Measurements from ENCODE around the gene WHAMM. TPM values are rescaled to one million over a fixed set of nuclear protein-coding genes. Genes with fewer than 3 reads are reported as not detected.

The WHAMM gene
- total and polyA plus RNA-seq, 7 donors, result 9.9 to 30.8 (median 19.4) TPM

DNA sequence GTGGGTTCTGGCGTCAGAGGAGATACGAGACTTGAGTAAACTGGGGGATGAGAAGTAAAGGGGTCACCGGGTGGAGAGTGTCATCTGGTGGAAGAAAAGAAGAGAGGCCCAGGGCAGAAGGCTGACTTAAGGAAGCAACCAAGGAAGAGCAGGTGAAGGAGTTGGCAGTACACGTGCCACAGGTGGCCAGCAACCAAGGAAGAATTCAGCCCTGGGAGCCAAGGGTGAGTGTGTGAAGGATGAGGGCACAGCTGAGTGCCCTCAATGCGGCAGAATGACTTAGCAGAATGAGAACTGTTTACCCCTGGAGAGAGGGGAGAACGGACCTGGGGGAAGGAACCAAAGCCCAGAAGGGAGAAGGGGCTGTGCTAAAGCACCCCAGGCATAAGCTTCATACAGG is 71.3 kb downstream of the WHAMM start:
- no peak for TF ChIP-seq CTCF (IDR thresholded peaks at IDR 0.05)
- Histone ChIP-seq H3K27ac (peak overlapping the region; percentile 68), H3K9me3 (no peaks in the 10 kb centered on the region), H3K4me1 (peaks cover 19% of the 10 kb centered on the region), H3K36me3 (ENCODE audit: insufficient read depth in 1 of 2, low read depth in 1 of 2) (no peaks in the 10 kb centered on the region), H3K27me3 (ENCODE audit: insufficient read depth in 3 of 3, low read length in 2 of 3) (no peaks in the 10 kb centered on the region), H3K4me3 (no peak overlapping the region)
- DNase-seq (no peak), ATAC-seq (peak; percentile 14 to 33 (median 22))
- 58% methylated on average over 6 of the region's 6 CpGs for WGBS, 3 donors
- intact Hi-C loops (cut with DNase I), result no loop called here

DNA sequence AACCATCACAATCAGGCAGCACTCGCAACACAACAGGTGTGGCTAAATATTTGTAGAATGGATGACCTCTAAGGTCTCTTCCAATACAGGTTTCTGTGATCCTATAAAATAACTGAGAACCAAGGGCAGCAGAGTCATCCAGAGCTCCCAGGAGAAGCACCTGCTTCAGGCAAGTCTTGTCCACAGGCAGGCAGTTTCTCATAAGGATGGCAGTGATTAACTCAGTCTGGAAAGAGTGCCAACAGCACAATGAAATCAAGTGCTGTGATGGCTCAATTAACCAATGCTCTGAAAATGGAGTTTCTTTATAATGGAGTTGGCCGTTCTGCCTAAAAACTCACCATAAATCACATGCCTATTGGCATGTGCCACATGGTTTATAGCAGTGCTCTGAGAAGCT is 72.3 kb downstream of the WHAMM start:
- intact Hi-C loops (cut with DNase I), result no loop called here
- no peak for TF ChIP-seq CTCF (IDR thresholded peaks at IDR 0.05)
- Histone ChIP-seq H3K36me3 (ENCODE audit: insufficient read depth in 1 of 2, low read depth in 1 of 2) (no peaks in the 10 kb centered on the region), H3K4me3 (no peak overlapping the region), H3K27me3 (ENCODE audit: insufficient read depth in 3 of 3, low read length in 2 of 3) (no peaks in the 10 kb centered on the region), H3K9me3 (no peaks in the 10 kb centered on the region), H3K27ac (peak overlapping the region; percentile 68), H3K4me1 (peaks cover 19% of the 10 kb centered on the region)
- WGBS, 3 donors, result 45 to 87% (median 61%) methylated on average over 2 of the region's 2 CpGs
- DNase-seq, result no peak
- ATAC-seq, result peak; percentile 35 to 65 (median 56)

DNA sequence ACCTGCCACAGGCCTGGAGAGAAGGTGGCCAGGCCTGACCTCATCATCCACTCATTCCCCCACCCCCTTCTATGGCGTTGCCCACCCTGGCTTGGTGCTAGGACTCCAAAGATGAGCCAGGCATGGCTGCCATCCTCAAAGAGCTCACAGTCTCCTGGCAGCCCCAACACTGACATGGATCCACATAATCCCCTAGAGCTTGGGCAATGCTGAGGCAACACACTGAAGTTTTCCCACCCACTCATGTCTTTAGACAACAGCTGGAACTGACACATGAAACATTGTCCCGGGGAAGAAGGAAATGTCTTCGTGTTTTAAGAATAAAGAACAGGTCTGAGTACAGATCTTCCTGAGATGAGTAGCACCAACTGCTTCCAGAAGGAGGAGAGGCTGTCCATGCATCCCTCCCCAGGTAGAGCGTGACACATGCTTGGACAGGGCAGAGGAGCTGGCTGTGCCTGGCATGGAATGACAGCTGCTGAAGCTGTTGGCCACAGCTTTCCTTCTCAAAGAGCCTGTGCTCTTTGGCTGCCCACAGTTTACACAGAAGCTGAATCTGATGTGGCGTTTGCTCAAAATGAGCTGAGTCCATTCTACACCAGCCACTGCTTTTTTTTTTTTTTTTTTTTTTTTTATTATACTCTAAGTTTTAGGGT is 73.0 kb downstream of the WHAMM start:
- no peaks in the 10 kb centered on the region for H3K36me3 ChIP-seq (ENCODE audit: insufficient read depth in 1 of 2, low read depth in 1 of 2)
- TF ChIP-seq CTCF (IDR thresholded peaks at IDR 0.05), result no peak
- H3K9me3 ChIP-seq, result no peaks in the 10 kb centered on the region
- DNase-seq (peak; percentile 27 to 62), ATAC-seq (peak; percentile 94 to 97 (median 96))
- intact Hi-C loops (cut with DNase I), result no loop called here
- peak overlapping the region; percentile 68 for H3K27ac ChIP-seq
- no peaks in the 10 kb centered on the region for H3K27me3 ChIP-seq (ENCODE audit: insufficient read depth in 3 of 3, low read length in 2 of 3)
- H3K4me3 ChIP-seq, result no peak overlapping the region
- H3K4me1 ChIP-seq, result peaks cover 19% of the 10 kb centered on the region
- 28 to 42% (median 35%) methylated on average over 5 of the region's 5 CpGs for WGBS, 3 donors

Other genes starting within 250 kb of the WHAMM start
- 1 to 10 TPM in 3 of 4 donors, under 1 TPM in 1; 0.59 to 4.6 (median 1.5) TPM for gene CPEB1, start 162.3 kb upstream of the WHAMM start, total RNA-seq
- gene CPEB1, start 162.3 kb upstream of the WHAMM start, polyA plus RNA-seq, result 1 to 10 TPM in 1 of 3 donors, under 1 TPM in 2; 0.07 to 1.3 (median 0.31) TPM
- 1 to 10 TPM in 1 of 4 donors, under 1 TPM in 3; 0.13 to 2.0 (median 0.36) TPM for gene AP3B2, start 99.8 kb upstream of the WHAMM start, total RNA-seq
- under 1 TPM in 2 of 3 donors, not detected in 1; 0.16 to 0.27 TPM for gene AP3B2, start 99.8 kb upstream of the WHAMM start, polyA plus RNA-seq
- gene FSD2, start 3.6 kb upstream of the WHAMM start, total RNA-seq, result 10 to 100 TPM; 10.3 to 65.3 (median 28.2) TPM
- 10 to 100 TPM in 1 of 3 donors, 1 to 10 TPM in 1, under 1 TPM in 1; 0.51 to 32.2 (median 5.9) TPM for gene FSD2, start 3.6 kb upstream of the WHAMM start, polyA plus RNA-seq
- 100 to 1,000 TPM in 2 of 4 donors, 10 to 100 TPM in 2; 53.9 to 119 (median 92.3) TPM for gene HOMER2, start 143.1 kb downstream of the WHAMM start, total RNA-seq
- gene HOMER2, start 143.1 kb downstream of the WHAMM start, polyA plus RNA-seq, result 10 to 100 TPM; 27.2 to 38.3 (median 36.7) TPM
- gene RAMAC, start 176.6 kb downstream of the WHAMM start, total RNA-seq, result 10 to 100 TPM; 17.0 to 21.8 (median 19.9) TPM
- gene RAMAC, start 176.6 kb downstream of the WHAMM start, polyA plus RNA-seq, result 10 to 100 TPM; 23.8 to 43.3 (median 43.0) TPM
- gene C15orf40, start 202.0 kb downstream of the WHAMM start, total RNA-seq, result 10 to 100 TPM in 3 of 4 donors, 1 to 10 TPM in 1; 6.3 to 11.4 (median 11.2) TPM
- 10 to 100 TPM; 11.3 to 16.2 (median 12.2) TPM for gene C15orf40, start 202.0 kb downstream of the WHAMM start, polyA plus RNA-seq

All from psoas muscle (tissue), 8 donors.